ENCODE measurements around the gene SMAD6. TPM values are rescaled to one million over a fixed set of nuclear protein-coding genes. Genes with fewer than 3 reads are reported as not detected.
A peak's percentile ranks its signal among the peaks of the same experiment; 100 is the strongest.

Gene SMAD6
- total RNA-seq, 1 experiment from 2014 or later = 2.4 TPM

GRCh38 chr15:66775127-66776105 lies 73.4 kb downstream of the SMAD6 start:
- DNase-seq (ENCODE audit: low read depth) = no peak

DNA sequence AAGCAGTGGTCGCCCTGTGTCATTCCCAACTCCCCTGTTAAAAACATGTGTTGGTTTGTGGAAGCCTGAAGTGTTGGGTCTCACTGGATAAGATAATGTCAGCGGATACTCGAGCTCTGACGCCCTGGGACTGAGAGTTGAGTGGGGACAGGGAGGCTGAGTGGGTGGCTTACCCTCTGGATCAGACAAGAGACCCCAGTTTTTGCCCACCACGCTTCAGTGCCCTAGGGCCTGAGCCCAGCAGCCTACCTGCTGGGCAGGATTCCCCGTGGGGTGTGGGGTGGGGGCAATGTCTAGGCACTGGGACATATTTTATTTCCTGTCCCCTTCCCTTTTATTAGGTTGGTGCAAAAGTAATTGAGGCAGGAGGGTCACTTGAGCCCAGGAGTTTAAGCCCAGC lies 75.0 kb downstream of the SMAD6 start:
- no peak for DNase-seq (ENCODE audit: low read depth)

DNA sequence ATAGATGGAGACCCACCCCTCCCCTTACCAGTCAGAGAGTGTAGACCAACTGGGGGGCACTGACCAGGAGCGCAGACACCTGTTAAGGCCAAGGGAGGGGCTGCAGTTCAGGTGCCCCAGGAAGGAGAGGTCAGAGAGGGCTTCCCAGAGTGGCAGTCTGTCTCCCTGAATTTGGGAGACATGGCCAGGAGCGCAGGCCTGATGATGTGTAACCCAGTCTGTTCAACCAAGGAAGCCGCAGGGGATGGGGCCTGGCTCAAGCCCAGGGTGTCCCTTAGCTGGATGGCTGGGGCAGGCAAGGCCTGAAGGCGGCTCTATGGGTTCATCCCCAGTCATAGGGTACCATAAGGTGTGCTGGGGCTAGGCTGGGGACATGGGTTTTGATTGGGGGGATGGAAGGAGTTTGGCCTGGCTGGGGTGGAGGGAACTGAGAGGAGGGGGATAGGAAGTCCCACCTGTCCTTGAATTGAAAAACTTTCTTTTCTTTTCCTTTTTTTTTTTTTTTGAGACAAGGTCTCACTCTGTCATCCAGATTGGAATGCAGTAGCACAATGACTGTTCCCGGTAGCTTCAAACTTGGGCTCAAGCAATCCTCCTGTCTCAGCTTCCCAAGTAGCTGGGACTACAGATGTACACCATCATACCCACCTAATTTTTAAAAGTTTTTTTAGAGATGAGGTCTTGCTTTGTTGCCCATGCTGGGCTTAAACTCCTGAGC lies 75.7 kb downstream of the SMAD6 start:
- DNase-seq (ENCODE audit: low read depth) = no peak

DNA sequence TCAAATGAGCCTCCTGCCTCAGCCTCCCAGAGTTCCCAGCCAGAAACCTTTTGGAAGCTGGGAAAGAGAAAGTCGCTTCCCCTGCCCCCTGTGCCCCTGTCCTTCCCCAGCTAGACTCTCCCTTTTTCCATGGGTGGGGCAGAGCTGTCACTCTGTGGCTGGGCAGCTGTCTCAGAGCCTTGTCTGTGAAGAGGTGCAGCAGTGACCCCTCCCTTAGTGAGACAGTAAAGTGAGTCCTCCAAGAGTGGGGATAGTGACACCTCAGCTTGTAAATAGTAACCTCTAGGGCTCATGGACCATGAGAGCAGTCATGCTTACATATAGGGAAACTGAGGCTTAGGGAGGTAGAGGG lies 76.3 kb downstream of the SMAD6 start:
- no peak for DNase-seq (ENCODE audit: low read depth)

- DNase-seq (ENCODE audit: low read depth) = no peak
These were observed 76.7 kb downstream of the SMAD6 start for GRCh38 chr15:66778716-66779115.

GRCh38 chr15:66779331-66780009 lies 77.4 kb downstream of the SMAD6 start:
- no peak for DNase-seq (ENCODE audit: low read depth)

DNA sequence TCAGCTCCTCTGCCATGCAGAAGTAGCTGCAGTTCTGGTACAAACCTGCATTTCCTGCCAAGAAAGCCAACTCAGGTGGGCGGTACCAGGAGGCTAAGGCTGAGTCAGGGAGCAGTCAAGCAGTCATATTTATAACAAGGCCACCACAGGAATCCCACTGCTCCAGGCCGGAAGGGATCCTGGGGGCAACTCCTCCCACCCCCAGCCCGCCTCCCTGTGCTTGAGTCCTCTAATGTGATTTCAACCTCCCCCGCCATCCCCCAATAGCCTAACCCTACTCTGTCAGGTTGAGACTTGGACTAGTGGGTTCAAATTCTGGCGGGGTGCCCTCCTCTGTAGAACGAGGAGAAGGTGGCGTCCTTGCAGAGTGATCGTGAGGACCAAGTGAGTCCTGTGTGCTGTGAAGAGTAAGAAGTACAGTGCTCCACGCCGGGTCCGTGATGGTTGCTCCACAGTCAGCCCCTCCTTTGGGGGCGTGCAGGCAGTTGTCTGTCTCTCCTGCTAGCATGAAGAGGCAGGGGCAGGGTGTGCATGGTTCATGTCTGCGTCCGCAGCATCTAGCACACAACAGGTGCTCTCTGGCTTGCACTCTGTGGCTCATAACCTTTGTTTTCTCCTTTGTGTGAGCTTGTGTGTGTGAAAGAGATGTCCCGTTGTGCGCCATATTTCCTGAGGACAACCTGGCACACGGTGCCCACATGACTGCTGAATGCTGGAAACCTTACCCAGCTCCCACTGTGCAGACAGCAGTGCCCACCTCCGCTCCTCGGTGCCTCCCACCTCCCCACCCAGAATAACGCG lies 78.3 kb downstream of the SMAD6 start:
- DNase-seq (ENCODE audit: low read depth) = peak; percentile 63

- no peak for DNase-seq (ENCODE audit: low read depth)
These were observed 79.1 kb downstream of the SMAD6 start for GRCh38 chr15:66780973-66781718.

DNA sequence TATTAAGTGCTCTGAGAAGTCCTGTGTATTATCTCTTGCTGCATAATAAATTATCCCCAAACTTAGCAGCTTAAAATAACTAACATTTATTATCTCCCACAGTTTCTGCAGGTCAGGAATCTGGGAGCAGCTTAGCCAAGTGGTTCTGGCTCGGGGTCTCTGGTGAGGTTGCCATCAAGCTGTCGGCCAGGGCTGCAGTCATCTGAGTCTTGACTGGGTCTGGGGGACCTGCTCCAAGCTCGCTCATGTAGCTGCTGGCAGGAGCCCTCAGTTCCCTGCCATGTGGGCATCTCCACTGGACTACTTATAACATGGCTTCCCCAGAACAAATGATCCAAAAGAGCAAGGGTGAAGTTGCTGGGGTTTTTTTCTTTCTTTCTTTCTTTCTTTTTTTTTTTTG lies 80.7 kb downstream of the SMAD6 start:
- DNase-seq (ENCODE audit: low read depth) = no peak

GRCh38 chr15:66783314-66783713 lies 81.3 kb downstream of the SMAD6 start:
- no peak for DNase-seq (ENCODE audit: low read depth)

DNA sequence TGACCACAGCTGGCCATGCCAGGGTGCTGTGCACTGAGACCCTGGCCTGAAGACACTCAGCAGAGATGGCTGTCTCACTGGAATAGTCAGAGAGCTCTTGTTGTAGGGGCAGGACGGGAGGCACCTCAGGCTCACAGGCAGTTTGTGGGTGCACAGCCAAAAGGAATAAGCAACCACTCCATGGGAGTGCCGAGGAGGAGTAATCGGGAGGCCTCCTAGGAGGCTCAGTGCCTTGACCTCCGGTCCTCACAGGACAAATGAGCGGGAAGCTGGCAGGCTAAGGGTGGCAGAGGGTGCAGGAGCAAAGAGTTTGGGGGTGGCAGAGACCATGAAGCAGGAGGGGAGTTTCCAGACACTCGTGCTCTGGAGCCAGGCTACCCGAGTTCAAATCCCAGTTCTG lies 81.7 kb downstream of the SMAD6 start:
- DNase-seq (ENCODE audit: low read depth) = no peak

DNA sequence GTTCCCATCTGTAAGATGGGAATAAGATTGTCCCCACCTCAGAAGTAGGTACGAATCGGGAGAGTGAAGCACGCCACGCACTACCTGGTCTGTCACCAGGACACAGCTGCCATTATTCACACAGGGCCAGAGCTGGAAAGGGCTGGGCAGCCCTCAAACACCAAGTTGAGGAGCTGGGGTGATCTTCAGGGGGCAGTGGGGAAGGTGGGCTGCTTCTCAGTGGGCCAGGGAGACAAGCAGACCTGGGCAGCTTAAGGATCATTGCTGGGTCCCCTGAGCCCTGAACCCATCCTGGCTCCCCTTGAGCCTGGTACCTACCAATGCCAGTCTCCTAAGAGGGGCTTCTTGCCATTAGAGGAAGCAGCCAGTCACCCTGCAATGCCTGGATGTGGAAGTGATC lies 82.1 kb downstream of the SMAD6 start:
- DNase-seq (ENCODE audit: low read depth) = no peak

DNA sequence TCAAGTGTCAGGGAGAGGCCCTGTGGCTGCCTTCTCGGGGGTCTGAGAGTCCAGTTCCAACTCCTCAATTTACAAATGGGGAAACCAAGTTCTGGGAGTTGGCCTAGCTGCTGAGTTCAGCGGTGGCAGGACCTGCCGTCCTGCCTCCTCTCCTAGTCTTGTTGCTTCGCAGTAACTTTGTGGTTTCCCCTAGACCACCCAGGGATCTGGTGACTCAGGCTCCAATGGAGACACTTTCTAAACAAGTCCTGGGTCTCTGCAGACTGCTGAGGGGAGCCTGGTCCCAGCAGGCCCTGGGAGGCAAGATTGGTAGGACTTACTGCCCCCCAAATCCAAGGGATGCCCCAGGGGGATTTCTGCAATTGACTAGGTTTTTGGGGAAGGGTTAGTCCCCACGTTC lies 83.6 kb downstream of the SMAD6 start:
- no peak for DNase-seq (ENCODE audit: low read depth)

- no peak for DNase-seq (ENCODE audit: low read depth)
These were observed 84.2 kb downstream of the SMAD6 start for GRCh38 chr15:66786222-66786621.

DNA sequence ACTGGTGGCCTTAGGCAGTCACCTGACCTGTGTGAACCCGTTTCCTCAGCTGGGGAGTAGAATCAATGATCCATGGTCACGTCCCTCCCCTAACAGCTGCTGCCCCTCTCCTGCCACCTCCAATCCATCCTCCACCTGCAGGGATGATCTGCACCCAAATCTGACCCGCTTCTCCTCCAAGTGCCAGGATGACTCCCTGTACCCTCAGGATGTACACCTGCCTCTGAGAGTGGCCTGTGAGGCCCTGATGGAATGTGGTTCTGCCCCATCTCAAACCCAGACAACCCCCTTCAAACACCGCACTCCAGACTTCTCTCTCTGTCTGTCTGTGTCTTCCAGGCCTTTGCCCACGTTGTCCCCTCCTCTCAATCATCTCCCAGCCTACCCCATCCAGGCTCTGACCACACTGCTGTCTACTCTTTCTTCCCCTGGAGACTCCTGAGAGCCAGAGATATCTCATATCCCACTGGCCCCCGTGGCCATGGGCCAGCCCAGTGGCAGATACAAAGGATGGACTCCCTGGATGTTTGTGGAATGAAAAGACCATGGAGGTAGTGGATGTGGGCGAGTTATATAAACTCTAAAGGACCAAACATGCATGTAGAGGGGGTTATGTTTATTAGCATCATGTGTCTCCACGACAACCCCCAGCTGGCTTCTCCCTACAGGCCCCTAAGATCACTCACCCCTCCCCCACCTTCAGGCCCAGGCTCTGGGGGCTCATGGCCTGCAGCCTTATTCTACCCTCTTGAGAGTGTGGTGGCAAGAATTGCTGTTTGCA lies 84.9 kb downstream of the SMAD6 start:
- no peak for DNase-seq (ENCODE audit: low read depth)

- no peak for DNase-seq (ENCODE audit: low read depth)
These were observed 85.4 kb downstream of the SMAD6 start for GRCh38 chr15:66787489-66787871.

DNA sequence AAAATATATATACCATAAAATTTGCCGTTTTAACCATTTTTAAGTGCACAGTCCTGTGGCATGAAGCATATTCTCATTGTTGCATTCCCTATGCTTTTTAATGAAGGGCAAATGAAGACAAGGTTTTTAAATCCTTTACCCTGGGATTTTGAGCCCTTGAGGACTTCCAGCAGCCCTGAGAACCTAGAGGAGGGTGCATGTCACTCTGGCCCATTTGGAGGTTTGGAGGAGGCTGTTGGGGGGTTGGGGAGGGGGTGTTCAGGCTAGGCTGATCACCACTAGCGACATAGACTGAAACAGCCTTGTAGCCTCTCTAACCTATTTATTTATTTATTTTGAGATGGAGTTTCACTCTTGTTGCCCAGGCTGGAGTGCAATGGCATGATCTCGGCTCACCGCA lies 86.0 kb downstream of the SMAD6 start:
- no peak for DNase-seq (ENCODE audit: low read depth)

GRCh38 chr15:66789029-66790025 lies 87.3 kb downstream of the SMAD6 start:
- peak; percentile 70 for DNase-seq (ENCODE audit: low read depth)

DNA sequence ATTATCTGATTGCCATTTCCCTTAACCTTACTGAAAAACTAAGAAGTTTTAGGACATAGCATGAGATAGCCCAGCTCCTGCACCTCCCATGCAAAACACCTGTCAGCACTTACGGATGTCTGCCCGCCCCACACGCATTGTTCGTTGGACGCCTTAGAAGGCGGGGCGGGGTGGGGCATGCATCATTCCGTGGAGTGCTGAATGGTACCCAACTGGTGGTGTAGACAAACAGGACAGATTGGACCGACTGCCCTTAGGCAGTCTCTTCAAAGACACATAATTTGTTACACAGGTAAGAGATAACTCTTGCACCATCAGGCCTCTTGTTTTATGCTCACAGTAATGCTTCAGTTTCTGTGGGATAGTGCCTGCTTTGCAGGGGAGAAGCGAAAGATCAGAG lies 93.8 kb downstream of the SMAD6 start:
- DNase-seq (ENCODE audit: low read depth) = no peak
